Esophagus muscularis mucosa (tissue), 4 donors: ENCODE data around the gene LMAN2L.

Experiments used
- EP300 ChIP-seq: sonication (generic); formaldehyde crosslinking; IDR thresholded peaks from one replicate; pipeline ENCODE4 v1.6.1; 2017; ENCODE audit warnings: antibody characterized with exemption
- POLR2A ChIP-seq: fragments of 450-650 bp; IDR thresholded peaks from one replicate; pipeline ENCODE4 v1.6.1; 2017; ENCODE audit warnings: antibody characterized with exemption, moderate library complexity, mild to moderate bottlenecking, low read depth
- POLR2AphosphoS5 ChIP-seq, 2 donors: sonication (generic); formaldehyde crosslinking; IDR thresholded peaks; one replicate each; pipeline ENCODE4 v1.6.1; 2017; ENCODE audit warnings: antibody characterized with exemption in 2 of 2
- TF ChIP-seq, protein P1 (sequence below), 3 experiments: fragments of 200-600 bp in 2 of 3; fragments of 450-650 bp in 1 of 3; sonication (generic) in 2 of 3; IDR thresholded peaks; one replicate each; pipeline ENCODE4 v1.5.1; 2017 to 2019; ENCODE audit warnings: antibody characterized with exemption in 3 of 3, mild to moderate bottlenecking in 2 of 3, moderate library complexity in 1 of 3

DNA sequence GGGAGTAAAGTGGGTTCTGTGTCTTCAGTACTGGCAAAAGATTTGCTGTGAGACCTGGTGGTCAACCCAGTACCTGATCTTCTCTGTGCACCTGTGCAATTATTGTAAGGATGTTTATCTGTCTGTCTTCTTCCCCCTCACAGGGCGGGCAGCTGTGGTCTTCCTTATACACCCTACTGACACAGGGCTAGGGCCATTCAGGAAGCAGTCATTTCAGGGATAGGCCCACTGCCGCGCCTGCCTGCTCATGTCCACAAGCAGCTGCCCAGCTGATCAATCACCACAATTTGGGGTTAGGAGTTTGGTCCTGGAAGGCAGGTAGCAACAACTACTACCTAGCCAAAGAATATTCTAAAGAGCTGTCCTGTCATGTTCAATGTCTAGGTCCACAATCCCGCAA is 19.7 kb upstream of the LMAN2L start:
- TF ChIP-seq POLR2AphosphoS5 (IDR thresholded peaks at IDR 0.05): no peak
- TF ChIP-seq, protein P1, sequence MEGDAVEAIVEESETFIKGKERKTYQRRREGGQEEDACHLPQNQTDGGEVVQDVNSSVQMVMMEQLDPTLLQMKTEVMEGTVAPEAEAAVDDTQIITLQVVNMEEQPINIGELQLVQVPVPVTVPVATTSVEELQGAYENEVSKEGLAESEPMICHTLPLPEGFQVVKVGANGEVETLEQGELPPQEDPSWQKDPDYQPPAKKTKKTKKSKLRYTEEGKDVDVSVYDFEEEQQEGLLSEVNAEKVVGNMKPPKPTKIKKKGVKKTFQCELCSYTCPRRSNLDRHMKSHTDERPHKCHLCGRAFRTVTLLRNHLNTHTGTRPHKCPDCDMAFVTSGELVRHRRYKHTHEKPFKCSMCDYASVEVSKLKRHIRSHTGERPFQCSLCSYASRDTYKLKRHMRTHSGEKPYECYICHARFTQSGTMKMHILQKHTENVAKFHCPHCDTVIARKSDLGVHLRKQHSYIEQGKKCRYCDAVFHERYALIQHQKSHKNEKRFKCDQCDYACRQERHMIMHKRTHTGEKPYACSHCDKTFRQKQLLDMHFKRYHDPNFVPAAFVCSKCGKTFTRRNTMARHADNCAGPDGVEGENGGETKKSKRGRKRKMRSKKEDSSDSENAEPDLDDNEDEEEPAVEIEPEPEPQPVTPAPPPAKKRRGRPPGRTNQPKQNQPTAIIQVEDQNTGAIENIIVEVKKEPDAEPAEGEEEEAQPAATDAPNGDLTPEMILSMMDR (IDR thresholded peaks at IDR 0.05): no peak
- no peak for TF ChIP-seq POLR2A
- TF ChIP-seq EP300: no peak
